GM19328 (cell line): ENCODE measurements around the gene ABCG2.
A peak's percentile ranks its signal among the peaks of the same experiment; 100 is the strongest.
"Not testable (repeated sequence)": the region's sequence is repeated elsewhere in the genome, so short reads cannot be mapped to it uniquely, and the experiment has no call there.

ENCODE experiments used
- ATAC-seq: cut with Tn5 transposase; IDR thresholded peaks from one replicate; pipeline ENCODE4 v1.9.1; 2021; ENCODE audit warnings: mild to moderate bottlenecking, moderate library complexity; ENCODE audit not compliant: unreplicated experiment

ABCG2 gene

DNA sequence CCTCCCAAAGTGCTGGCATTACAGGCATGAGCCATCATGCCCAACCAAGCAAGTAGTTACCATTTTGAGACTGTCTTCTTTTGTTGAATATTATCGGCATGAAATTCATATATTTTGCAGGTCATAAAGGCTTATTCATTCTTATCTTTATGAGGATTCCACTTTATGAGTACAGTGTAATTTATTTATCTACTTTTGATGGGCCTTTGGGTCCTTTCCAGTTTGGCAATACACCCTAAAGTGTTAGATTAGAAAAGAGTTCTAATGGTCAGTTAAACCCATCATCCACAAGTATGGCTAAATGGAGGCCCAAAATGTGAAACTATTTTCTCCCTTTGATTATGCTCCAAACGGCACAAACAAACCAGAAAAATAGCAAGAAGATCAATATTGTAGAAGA lies 10.9 kb upstream of the ABCG2 start:
- no peak for ATAC-seq

GRCh38 chr4:88166608-88167007 lies 8.2 kb upstream of the ABCG2 start:
- no peak for ATAC-seq

- no peak for ATAC-seq
Measured at GRCh38 chr4:88163336-88163735, 4.9 kb upstream of the ABCG2 start.

- ATAC-seq = no peak
Measured at GRCh38 chr4:88162626-88163025, 4.2 kb upstream of the ABCG2 start.

- no peak for ATAC-seq
Measured at GRCh38 chr4:88159229-88159725, 838 bp upstream of the ABCG2 start.

- ATAC-seq = peak; percentile 36
Measured at GRCh38 chr4:88158038-88158488, 376 bp downstream of the ABCG2 start.

- not testable (repeated sequence) for ATAC-seq
Measured at GRCh38 chr4:88152331-88152730, 6.1 kb downstream of the ABCG2 start.

DNA sequence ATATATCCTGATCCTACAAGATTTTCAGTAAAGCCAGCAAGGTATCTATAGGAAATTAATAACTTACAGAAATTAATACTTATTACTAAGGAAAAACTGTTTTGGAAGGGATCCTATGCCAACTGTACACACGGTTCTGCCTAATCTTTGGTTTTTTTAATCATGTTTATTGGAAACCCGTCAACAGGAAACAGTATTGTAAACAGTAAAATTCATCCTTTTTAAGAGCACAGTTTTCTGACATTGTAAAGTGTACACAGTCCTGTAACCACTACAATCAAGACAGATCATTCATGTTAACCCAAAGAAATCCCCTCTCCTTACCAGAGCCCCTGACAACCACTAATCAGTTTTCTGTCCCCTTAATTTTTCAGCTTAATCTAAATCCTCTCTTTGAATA lies 9.9 kb downstream of the ABCG2 start:
- ATAC-seq = no peak

GRCh38 chr4:88147799-88148217 lies 10.6 kb downstream of the ABCG2 start:
- ATAC-seq = no peak

DNA sequence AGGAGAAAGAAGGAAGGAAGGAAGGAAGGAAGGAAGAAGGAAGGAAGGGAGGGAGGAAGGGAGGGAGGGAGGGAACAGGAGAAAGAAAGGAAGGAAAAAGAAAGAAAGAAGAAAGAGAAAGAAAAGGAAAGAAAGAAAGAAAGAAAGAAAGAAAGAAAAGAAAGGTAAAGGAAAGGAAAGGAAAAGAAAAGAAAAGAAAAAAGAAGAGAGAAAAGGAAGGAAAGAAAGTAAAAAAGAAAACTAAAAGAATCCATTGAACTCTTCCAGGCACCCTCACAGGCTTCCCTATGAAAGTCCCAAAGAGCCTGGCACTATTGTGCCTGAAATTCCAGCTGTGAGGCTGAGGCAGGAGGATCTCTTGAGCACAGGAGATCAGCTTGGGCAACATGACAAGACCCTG lies 11.5 kb downstream of the ABCG2 start:
- no peak for ATAC-seq

DNA sequence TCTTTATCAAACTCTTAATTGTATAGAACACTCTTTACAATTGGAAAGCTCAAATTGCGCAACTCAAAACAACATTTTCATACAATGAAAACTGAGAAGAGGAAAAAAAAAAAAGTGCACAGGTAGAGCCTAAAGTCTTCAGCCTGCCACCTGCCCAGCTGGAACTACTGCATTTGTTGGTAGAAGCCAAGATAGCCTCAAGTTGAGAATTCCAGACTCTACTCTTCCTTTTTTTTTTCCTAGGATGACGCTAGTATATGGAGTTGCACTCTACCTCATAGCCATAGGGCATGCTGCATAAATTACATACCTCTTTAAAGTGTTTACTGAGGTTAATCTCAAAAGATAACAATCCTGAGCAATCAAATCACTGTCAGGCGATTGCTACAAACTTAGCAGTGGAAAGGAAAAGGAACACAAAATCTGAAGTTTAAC lies 13.6 kb downstream of the ABCG2 start:
- no peak for ATAC-seq

DNA sequence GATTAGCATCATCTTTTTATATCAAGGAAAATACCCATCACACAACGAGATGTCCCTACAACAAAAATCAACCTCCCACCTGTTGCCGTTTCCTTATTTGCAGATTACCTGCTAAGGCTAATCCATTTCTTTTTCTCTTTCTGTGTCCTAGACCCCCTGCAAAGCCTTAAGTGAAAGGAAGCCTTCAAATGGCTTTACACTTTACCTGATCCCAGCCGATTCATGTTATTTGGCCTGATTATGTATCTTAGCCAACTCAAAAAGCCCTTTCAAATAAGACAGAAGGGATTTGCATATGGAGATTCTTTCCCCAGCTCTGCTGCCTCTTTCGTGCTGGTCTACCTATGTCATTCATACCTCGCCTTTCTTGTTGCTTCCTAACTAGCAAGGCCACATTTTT lies 14.4 kb downstream of the ABCG2 start:
- no peak for ATAC-seq

- ATAC-seq = no peak
Measured at GRCh38 chr4:88143504-88143903, 14.9 kb downstream of the ABCG2 start.

- no peak for ATAC-seq
Measured at GRCh38 chr4:88138561-88138960, 19.9 kb downstream of the ABCG2 start.

DNA sequence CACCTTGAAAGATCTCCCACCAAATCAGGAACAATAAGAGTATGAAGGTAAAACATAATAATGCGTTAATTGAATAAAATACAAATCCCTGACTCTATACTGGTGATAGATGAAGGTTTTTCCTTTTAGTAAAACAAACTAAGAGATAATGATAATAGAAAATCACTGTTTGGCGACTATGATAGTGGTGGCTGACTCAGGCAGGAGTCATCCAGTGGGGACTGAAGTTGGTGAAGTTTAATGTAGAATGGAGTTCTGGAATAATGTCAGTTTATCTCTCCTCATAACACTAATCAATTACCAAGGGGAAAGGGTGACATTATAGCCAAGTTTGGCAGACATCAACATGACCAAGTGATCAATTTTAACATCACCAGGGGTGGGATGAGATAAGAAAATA lies 21.3 kb downstream of the ABCG2 start:
- no peak for ATAC-seq

DNA sequence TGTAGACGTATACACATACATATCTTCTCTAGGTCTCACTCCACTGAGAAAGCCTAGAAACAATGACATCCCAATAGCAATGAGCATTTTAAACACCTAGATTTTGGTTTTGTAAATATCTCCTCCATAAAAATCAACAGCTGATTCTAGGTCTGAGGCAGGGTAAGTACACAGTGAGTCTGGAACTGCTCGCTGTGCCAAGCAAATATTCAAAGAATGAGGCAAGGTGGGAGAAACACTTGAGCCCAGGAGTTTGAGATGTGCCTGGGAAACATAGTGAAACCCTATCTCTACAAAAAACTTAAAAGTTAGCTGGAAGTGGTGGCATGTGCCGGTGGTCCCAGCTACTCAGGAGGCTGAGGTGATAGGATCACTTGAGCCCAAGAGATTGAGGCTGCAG lies 22.2 kb downstream of the ABCG2 start:
- ATAC-seq = no peak

- ATAC-seq = no peak
Measured at GRCh38 chr4:88135356-88135663, 23.1 kb downstream of the ABCG2 start.

- ATAC-seq = no peak
Measured at GRCh38 chr4:88134536-88135355, 23.7 kb downstream of the ABCG2 start.

DNA sequence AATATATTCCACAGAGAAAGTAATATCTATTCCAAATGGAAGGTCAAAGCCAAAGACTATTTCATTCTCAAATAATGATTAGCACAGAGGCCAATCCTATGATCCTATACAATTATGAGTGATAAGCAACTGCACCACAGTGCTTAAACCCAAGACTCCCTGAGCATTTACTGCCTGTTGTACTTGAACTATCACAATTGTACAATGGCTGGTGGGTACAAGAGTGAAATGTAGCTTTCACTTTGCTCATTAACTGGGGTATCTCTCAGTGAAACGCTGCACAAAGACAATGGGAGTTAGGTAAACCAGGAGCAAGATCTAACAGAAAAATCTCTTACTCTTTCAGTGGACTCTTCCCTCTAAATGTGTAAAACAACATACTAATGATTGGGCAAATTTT lies 24.3 kb downstream of the ABCG2 start:
- no peak for ATAC-seq

- no peak for ATAC-seq
Measured at GRCh38 chr4:88130544-88131305, 27.7 kb downstream of the ABCG2 start.

GRCh38 chr4:88130003-88130402 lies 28.4 kb downstream of the ABCG2 start:
- ATAC-seq = no peak

DNA sequence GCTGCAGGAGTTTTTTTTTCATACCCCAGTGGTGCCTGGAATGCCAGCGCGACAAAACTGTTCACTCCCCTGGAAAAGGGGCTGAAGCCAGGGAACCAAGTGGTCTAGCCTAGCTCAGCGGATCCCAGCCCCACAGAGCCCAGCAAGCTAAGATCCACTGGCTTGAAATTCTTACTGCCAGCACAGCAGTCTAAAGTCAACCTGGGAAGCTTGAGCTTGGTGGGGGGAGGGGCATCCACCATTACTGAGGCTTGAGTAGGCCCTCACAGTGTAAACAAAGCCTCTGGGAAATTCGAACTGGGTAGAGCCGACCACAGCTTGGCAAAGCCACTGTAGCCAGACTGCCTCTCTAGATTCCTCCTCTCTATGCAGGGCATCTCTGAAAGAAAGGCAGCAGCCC lies 36.2 kb downstream of the ABCG2 start:
- ATAC-seq = not testable (repeated sequence)
